ENCODE data around the gene PTPRM. TPM values are rescaled to one million over a fixed set of nuclear protein-coding genes. Genes with fewer than 3 reads are reported as not detected.
A peak's percentile ranks its signal among the peaks of the same experiment; 100 is the strongest.

PTPRM gene
- total and polyA plus RNA-seq, 3 donors from 2014 or later: 76.4 to 101 (median 94.6) TPM

- no peaks in the 10 kb centered on the region for H3K36me3 ChIP-seq (ENCODE audit: low read depth, missing control alignments)
- 74 to 76% methylated on average over 14 of the region's 14 CpGs for WGBS, 2 donors
- DNase-seq: peak; percentile 87
These were observed 822.5 kb downstream of the PTPRM start for GRCh38 chr18:8389391-8390340.

DNA sequence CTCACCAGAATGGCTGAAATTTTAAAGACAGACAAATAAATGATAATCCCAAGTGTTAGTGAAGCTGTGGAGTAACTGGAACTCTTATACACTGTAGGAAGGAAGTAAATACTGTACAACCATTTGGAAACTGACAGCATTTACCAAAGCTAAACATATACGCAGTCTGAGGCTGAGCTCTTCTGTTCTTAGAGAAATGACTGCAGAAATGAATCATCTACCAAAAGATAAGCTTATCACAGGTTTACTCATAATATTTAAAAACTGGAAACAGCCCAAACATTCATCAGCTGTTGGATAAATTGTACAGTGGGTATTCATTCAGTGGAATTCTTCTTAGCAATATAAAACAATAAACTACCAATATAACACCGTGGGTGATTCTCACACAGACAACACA is 824.0 kb downstream of the PTPRM start:
- H3K4me1 ChIP-seq: no peaks in the 10 kb centered on the region
- intact Hi-C loops (cut with DNase I; ENCODE audit: low total_unique reads): loop anchor here (10.0 kb wide), 1 partner anchor 1116 kb away; no protein-coding TSS in a partner anchor

More at GRCh38 chr18:8389391-8390340, 822.5 kb downstream of the PTPRM start:
- intact Hi-C loops (cut with DNase I; ENCODE audit: low total_unique reads): loop anchor here (10.0 kb wide), 1 partner anchor 1115 kb away; no protein-coding TSS in a partner anchor
- Histone ChIP-seq H3K9me3 (no peaks in the 10 kb centered on the region), H3K27me3 (no peaks in the 10 kb centered on the region), H3K4me1 (no peaks in the 10 kb centered on the region), H3K4me3 (no peak overlapping the region), H3K27ac (no peak overlapping the region)
- no peak for TF ChIP-seq POLR2A (IDR thresholded peaks at IDR 0.05)
- peak; percentile 55 to 77 (median 59) for TF ChIP-seq CTCF (IDR thresholded peaks at IDR 0.05)

DNA sequence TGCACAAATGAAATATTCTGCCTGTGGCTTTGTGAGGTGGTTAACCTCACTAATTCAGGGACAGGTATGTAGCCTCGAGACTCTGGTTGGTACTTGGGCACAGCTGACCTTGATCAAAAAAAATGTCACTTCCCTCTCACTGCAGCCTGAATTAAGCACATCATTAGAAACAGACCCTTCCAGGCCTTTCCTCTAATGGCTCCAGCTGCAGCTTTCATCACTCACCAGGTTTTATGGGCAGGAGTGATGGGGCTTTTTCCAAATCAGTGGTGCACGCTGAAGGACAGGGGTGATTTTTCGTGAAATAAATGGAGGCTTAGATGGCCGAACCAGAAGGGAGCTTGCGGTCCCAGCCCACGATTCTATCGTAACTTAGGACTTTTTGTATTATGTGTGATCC is 829.1 kb downstream of the PTPRM start:
- H3K9me3 ChIP-seq: no peaks in the 10 kb centered on the region
- no peak for DNase-seq
- H3K27me3 ChIP-seq: no peaks in the 10 kb centered on the region
- no peaks in the 10 kb centered on the region for H3K36me3 ChIP-seq (ENCODE audit: low read depth, missing control alignments)
- no peak overlapping the region for H3K27ac ChIP-seq
- intact Hi-C loops (cut with DNase I; ENCODE audit: low total_unique reads): loop anchor here (10.0 kb wide), 1 partner anchor 1121 kb away; no protein-coding TSS in a partner anchor
- no peaks in the 10 kb centered on the region for H3K4me1 ChIP-seq
- WGBS, 2 donors: 92 to 95% methylated on average over 7 of the region's 7 CpGs
- no peak overlapping the region for H3K4me3 ChIP-seq
- TF ChIP-seq CTCF (IDR thresholded peaks at IDR 0.05) (no peak), POLR2A (IDR thresholded peaks at IDR 0.05) (no peak)

More for the DNA sequence above, 824.0 kb downstream of the PTPRM start:
- no peak for DNase-seq
- WGBS, 2 donors: 88 to 91% methylated on average over 2 of the region's 2 CpGs
- Histone ChIP-seq H3K9me3 (no peaks in the 10 kb centered on the region), H3K27ac (no peak overlapping the region), H3K4me3 (no peak overlapping the region), H3K36me3 (ENCODE audit: low read depth, missing control alignments) (no peaks in the 10 kb centered on the region), H3K27me3 (no peaks in the 10 kb centered on the region)
- TF ChIP-seq POLR2A (IDR thresholded peaks at IDR 0.05): no peak
- TF ChIP-seq CTCF (IDR thresholded peaks at IDR 0.05): no peak

DNA sequence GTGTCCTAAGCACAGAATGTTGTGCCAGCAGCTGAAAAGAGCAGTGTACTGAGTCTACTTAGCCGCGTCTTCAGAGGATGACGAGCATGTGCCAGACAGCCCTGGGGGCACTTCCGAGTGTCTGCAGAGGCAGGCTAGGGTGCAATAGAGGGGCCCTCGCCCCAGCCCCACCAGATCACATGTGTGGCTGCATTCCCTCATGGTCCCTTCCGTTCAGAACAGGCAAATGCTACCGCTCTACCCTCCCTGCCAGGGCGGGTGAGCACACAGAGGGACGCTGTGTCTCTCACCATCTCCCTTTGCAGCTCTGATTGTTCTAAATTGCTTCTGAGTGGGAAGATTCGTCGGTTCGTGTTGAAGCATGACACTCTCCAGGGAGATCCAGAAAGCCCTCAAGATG is 829.9 kb downstream of the PTPRM start:
- Histone ChIP-seq H3K36me3 (ENCODE audit: low read depth, missing control alignments) (no peaks in the 10 kb centered on the region), H3K4me3 (no peak overlapping the region), H3K4me1 (no peaks in the 10 kb centered on the region), H3K9me3 (no peaks in the 10 kb centered on the region), H3K27me3 (no peaks in the 10 kb centered on the region), H3K27ac (no peak overlapping the region)
- intact Hi-C loops (cut with DNase I; ENCODE audit: low total_unique reads): loop anchor here (10.0 kb wide), 1 partner anchor 1122 kb away; no protein-coding TSS in a partner anchor
- WGBS, 2 donors: 73 to 78% methylated on average over 8 to 12 of the region's 12 CpGs
- DNase-seq: no peak
- TF ChIP-seq POLR2A (IDR thresholded peaks at IDR 0.05) (no peak), CTCF (IDR thresholded peaks at IDR 0.05) (no peak)
